ENCODE data around the gene EXOSC1. TPM values are rescaled to one million over a fixed set of nuclear protein-coding genes. Genes with fewer than 3 reads are reported as not detected.

EXOSC1 gene
- total and polyA plus RNA-seq, 4 donors: 28.7 to 60.3 (median 30.8) TPM

DNA sequence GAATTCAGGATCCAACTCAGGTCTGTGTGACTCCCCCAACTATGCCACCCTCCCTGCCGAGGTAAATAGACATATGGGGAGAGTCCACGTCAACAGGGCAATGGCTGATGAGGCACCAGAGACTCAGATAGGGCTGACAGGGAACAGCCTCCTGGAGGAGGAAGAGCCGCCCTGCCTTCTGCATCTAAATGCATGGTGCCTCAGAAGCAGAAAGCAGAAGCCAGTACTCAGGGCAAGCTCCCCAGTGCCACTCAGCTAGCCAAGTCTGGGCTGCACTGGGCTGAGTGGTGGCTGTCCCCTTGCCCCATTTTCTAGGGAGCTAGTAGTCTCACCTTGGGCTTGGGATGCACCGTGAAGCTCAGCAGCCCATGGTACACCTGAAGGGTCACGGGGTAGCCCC, 55.7 kb downstream of the EXOSC1 start:
- H3K9ac ChIP-seq (ENCODE audit: insufficient read depth in 1 of 2, low read length in 2 of 2): no peak overlapping the region
- no peak for DNase-seq
- peaks cover 0 to 2% (median 0%) of the 10 kb centered on the region in 4 donors for H3K9me3 ChIP-seq (ENCODE audit: control insufficient read depth in 4 of 4, insufficient read depth in 3 of 4, low read length in 3 of 4)
- H3K27me3 ChIP-seq (ENCODE audit: control insufficient read depth in 3 of 3, insufficient read depth in 3 of 3, low read length in 2 of 3): no peaks in the 10 kb centered on the region
- 83 to 97% methylated on average over 5 of the region's 5 CpGs for WGBS, 2 donors
- no peak for ATAC-seq (ENCODE audit: insufficient read depth, low FRiP score)
- TF ChIP-seq, protein P1, sequence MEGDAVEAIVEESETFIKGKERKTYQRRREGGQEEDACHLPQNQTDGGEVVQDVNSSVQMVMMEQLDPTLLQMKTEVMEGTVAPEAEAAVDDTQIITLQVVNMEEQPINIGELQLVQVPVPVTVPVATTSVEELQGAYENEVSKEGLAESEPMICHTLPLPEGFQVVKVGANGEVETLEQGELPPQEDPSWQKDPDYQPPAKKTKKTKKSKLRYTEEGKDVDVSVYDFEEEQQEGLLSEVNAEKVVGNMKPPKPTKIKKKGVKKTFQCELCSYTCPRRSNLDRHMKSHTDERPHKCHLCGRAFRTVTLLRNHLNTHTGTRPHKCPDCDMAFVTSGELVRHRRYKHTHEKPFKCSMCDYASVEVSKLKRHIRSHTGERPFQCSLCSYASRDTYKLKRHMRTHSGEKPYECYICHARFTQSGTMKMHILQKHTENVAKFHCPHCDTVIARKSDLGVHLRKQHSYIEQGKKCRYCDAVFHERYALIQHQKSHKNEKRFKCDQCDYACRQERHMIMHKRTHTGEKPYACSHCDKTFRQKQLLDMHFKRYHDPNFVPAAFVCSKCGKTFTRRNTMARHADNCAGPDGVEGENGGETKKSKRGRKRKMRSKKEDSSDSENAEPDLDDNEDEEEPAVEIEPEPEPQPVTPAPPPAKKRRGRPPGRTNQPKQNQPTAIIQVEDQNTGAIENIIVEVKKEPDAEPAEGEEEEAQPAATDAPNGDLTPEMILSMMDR (IDR thresholded peaks at IDR 0.05; ENCODE audit: control extremely low read depth, extremely low read depth): no peak
- no peak overlapping the region for H3K27ac ChIP-seq (ENCODE audit: low read depth in 1 of 2, low read length in 1 of 2)
- no peaks in the 10 kb centered on the region for H3K4me1 ChIP-seq (ENCODE audit: control insufficient read depth in 5 of 5, insufficient read depth in 5 of 5, low read length in 5 of 5)
- no peak overlapping the region for H3K4me3 ChIP-seq
- H3K36me3 ChIP-seq (ENCODE audit: control insufficient read depth in 4 of 4, insufficient read depth in 4 of 4, low read length in 4 of 4): peaks cover 18 to 53% (median 36%) of the 10 kb centered on the region in 4 donors

DNA sequence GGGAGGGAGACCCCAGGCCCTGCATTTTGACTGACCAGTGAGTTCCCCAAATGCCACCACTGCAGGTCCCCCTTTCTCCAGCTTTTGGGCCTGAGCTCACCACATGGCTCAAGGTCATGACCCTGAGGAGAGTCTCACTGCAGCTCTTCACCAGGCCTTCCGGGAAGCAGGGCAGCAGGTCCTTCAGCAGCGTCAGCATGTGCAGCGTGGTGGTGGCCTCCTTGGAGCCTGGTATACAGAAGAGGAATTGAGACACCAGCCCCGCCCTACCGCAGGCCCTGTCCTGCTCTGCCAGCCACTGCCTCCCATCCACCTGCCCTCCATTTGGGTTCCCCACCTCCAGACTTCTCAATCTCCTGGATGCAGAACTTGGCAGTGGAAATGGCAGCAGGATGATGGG, 57.7 kb downstream of the EXOSC1 start:
- WGBS, 2 donors: 86 to 94% methylated on average over 5 of the region's 5 CpGs
- peaks cover 0 to 2% (median 0%) of the 10 kb centered on the region in 4 donors for H3K9me3 ChIP-seq (ENCODE audit: control insufficient read depth in 4 of 4, insufficient read depth in 3 of 4, low read length in 3 of 4)
- H3K4me3 ChIP-seq: no peak overlapping the region
- no peak for ATAC-seq (ENCODE audit: insufficient read depth, low FRiP score)
- no peak overlapping the region for H3K27ac ChIP-seq (ENCODE audit: low read depth in 1 of 2, low read length in 1 of 2)
- no peaks in the 10 kb centered on the region for H3K27me3 ChIP-seq (ENCODE audit: control insufficient read depth in 3 of 3, insufficient read depth in 3 of 3, low read length in 2 of 3)
- TF ChIP-seq, protein P1 (IDR thresholded peaks at IDR 0.05; ENCODE audit: control extremely low read depth, extremely low read depth): no peak
- peaks cover 21 to 56% (median 32%) of the 10 kb centered on the region in 4 donors for H3K36me3 ChIP-seq (ENCODE audit: control insufficient read depth in 4 of 4, insufficient read depth in 4 of 4, low read length in 4 of 4)
- no peak for DNase-seq
- no peaks in the 10 kb centered on the region for H3K4me1 ChIP-seq (ENCODE audit: control insufficient read depth in 5 of 5, insufficient read depth in 5 of 5, low read length in 5 of 5)
- H3K9ac ChIP-seq (ENCODE audit: insufficient read depth in 1 of 2, low read length in 2 of 2): no peak overlapping the region

Small RNAs within 50 kb of the gene (small RNA-seq; reads per million reads assigned to genes)
- gene RF00019 (ENCODE audit: low replicate concordance): not detected

Other genes with a start within 250 kb of the EXOSC1 start
- gene ARHGAP19, start 153.4 kb downstream of the EXOSC1 start, total RNA-seq: 10 to 100 TPM; 10.0 to 20.4 TPM
- 1 to 10 TPM; 1.9 to 6.9 TPM for gene ARHGAP19, start 153.4 kb downstream of the EXOSC1 start, polyA plus RNA-seq
- gene FRAT1, start 126.7 kb downstream of the EXOSC1 start, total RNA-seq: 10 to 100 TPM in 1 of 2 donors, 1 to 10 TPM in 1; 4.0 to 10.9 TPM
- gene FRAT1, start 126.7 kb downstream of the EXOSC1 start, polyA plus RNA-seq: 10 to 100 TPM in 1 of 2 donors, 1 to 10 TPM in 1; 2.3 to 14.3 TPM
- 10 to 100 TPM; 12.5 to 22.0 TPM for gene FRAT2, start 111.3 kb downstream of the EXOSC1 start, total RNA-seq
- 10 to 100 TPM in 1 of 2 donors, 1 to 10 TPM in 1; 7.0 to 25.9 TPM for gene FRAT2, start 111.3 kb downstream of the EXOSC1 start, polyA plus RNA-seq
- 10 to 100 TPM; 12.7 to 44.2 TPM for gene RRP12, start 44.7 kb downstream of the EXOSC1 start, total RNA-seq
- gene RRP12, start 44.7 kb downstream of the EXOSC1 start, polyA plus RNA-seq: 10 to 100 TPM; 18.9 to 24.6 TPM
- gene PGAM1, start 19.8 kb downstream of the EXOSC1 start, total RNA-seq: 100 to 1,000 TPM in 1 of 2 donors, 10 to 100 TPM in 1; 81.2 to 192 TPM
- gene PGAM1, start 19.8 kb downstream of the EXOSC1 start, polyA plus RNA-seq: 100 to 1,000 TPM in 1 of 2 donors, 10 to 100 TPM in 1; 49.1 to 280 TPM
- gene ZDHHC16, start 169 bp upstream of the EXOSC1 start, total RNA-seq: 10 to 100 TPM; 35.5 to 63.3 TPM
- gene ZDHHC16, start 169 bp upstream of the EXOSC1 start, polyA plus RNA-seq: 10 to 100 TPM; 44.2 to 53.7 TPM
- gene MMS19, start 52.4 kb upstream of the EXOSC1 start, total RNA-seq: 10 to 100 TPM; 68.8 to 74.5 TPM
- 10 to 100 TPM; 39.9 to 56.2 TPM for gene MMS19, start 52.4 kb upstream of the EXOSC1 start, polyA plus RNA-seq
- 10 to 100 TPM; 26.3 to 44.1 TPM for gene UBTD1, start 52.9 kb upstream of the EXOSC1 start, total RNA-seq
- 10 to 100 TPM; 41.8 to 70.4 TPM for gene UBTD1, start 52.9 kb upstream of the EXOSC1 start, polyA plus RNA-seq
- 1 to 10 TPM in 1 of 2 donors, not detected in 1; 3.1 TPM for gene ANKRD2, start 126.8 kb upstream of the EXOSC1 start, total RNA-seq
- gene ANKRD2, start 126.8 kb upstream of the EXOSC1 start, polyA plus RNA-seq: 1 to 10 TPM; 1.2 to 3.0 TPM
- 1 to 10 TPM in 1 of 2 donors, under 1 TPM in 1; 0.63 to 2.3 TPM for gene HOGA1, start 138.4 kb upstream of the EXOSC1 start, total RNA-seq
- under 1 TPM; 0.30 to 0.91 TPM for gene HOGA1, start 138.4 kb upstream of the EXOSC1 start, polyA plus RNA-seq
- gene C10orf62, start 143.7 kb upstream of the EXOSC1 start, total RNA-seq: under 1 TPM in 1 of 2 donors, not detected in 1; 0.21 TPM
- not detected for gene C10orf62, start 143.7 kb upstream of the EXOSC1 start, polyA plus RNA-seq
- gene MORN4, start 187.5 kb upstream of the EXOSC1 start, total RNA-seq: 10 to 100 TPM in 1 of 2 donors, 1 to 10 TPM in 1; 5.7 to 16.1 TPM
- gene MORN4, start 187.5 kb upstream of the EXOSC1 start, polyA plus RNA-seq: 1 to 10 TPM; 4.1 to 8.3 TPM
- gene PI4K2A, start 194.7 kb upstream of the EXOSC1 start, total RNA-seq: 10 to 100 TPM; 15.0 to 22.4 TPM
- 10 to 100 TPM; 12.3 to 14.6 TPM for gene PI4K2A, start 194.7 kb upstream of the EXOSC1 start, polyA plus RNA-seq
- gene AVPI1, start 241.2 kb upstream of the EXOSC1 start, total RNA-seq: 10 to 100 TPM; 16.8 to 26.8 TPM
- gene AVPI1, start 241.2 kb upstream of the EXOSC1 start, polyA plus RNA-seq: 10 to 100 TPM; 15.1 to 18.9 TPM